ENCODE data around the gene OPN3.

OPN3 gene

DNA sequence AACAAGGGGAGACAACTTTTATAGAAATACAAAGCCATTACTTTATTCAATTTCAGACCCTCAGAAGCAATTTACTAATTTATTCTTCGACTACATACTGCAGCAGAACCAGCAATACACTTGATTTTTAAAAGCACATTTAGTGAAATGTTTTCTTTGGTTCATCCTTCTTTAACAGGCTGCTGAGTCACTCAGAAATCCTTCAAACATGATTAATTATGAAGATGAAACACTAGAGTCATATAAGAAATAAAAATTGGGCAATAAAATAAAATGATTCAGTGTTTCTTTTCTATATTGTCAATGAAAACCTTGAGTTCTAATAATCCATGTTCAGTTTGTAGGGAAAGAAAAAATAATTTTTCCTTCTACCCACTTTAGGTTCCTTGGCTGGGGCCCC is 47.0 kb downstream of the OPN3 start:
- in situ Hi-C loops (cut with HindIII; ENCODE audit: low sequenced_read_pairs) = no loop called here

GRCh38 chr1:241592273-241592958 is 47.8 kb downstream of the OPN3 start:
- in situ Hi-C loops (cut with HindIII; ENCODE audit: low sequenced_read_pairs) = no loop called here

DNA sequence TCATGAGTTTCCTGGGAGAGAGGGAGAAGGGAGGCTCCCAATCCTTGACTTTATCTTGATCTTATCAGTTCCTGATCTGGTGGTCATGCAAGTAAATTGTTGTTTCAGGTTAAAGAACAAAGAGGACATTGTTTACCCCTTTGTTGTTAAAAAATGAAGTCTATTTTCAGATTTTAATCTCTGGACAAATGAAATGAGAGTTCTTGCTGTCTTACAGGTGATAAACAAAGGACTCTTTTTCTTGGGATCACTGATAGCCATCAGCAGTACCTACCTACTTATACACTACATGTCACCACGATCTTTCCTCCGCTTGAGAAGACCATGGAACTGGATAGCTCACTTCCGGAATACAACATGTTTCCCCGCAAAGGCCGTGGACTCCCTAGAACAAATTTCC is 48.4 kb downstream of the OPN3 start:
- in situ Hi-C loops (cut with HindIII; ENCODE audit: low sequenced_read_pairs) = no loop called here

GRCh38 chr1:241591317-241591716 is 48.9 kb downstream of the OPN3 start:
- in situ Hi-C loops (cut with HindIII; ENCODE audit: low sequenced_read_pairs) = no loop called here

- in situ Hi-C loops (cut with HindIII; ENCODE audit: low sequenced_read_pairs) = no loop called here
Measured at GRCh38 chr1:241590719-241591118, 49.5 kb downstream of the OPN3 start.

DNA sequence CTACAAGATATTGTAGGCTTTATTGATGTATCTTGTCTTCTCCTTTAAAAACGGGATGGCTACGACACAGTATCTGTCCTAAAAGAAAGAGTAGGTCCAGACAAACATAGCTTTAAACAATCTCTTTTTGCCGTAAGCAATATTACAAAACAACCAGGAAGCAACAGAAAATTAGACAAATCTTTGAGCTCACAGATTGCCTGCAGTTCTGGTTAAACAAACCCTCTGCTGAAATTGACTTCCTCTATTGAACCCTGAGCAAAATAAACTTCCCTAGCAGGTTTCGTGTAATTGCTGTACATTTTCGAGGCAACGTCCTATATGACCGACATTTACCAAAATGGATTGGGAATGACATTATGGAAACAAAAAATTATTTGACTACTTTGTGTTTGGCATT is 50.6 kb downstream of the OPN3 start:
- in situ Hi-C loops (cut with HindIII; ENCODE audit: low sequenced_read_pairs) = no loop called here

- in situ Hi-C loops (cut with HindIII; ENCODE audit: low sequenced_read_pairs) = no loop called here
Measured at GRCh38 chr1:241586905-241587512, 53.2 kb downstream of the OPN3 start.

- in situ Hi-C loops (cut with HindIII; ENCODE audit: low sequenced_read_pairs) = no loop called here
Measured at GRCh38 chr1:241582921-241583321, 57.2 kb downstream of the OPN3 start.

DNA sequence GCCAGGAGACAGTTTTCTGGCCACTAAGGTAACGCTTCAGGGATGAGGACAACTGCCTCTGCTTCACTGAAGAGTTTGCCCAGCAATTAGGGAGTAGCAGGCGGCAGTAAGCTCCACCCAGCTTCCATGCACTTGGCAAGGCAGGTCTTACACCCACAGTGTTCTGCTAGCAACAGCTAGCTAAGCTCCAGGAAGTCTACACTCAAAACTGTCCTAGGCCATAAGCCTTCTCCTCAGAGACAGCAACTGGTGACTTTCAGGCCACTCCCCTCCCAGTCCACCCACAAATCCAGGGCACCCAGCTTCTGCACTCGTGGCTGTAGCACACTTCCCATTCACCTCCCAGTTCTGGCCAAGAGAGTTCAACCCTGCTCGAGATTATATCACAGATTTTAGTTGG is 60.7 kb downstream of the OPN3 start:
- in situ Hi-C loops (cut with HindIII; ENCODE audit: low sequenced_read_pairs) = no loop called here

GRCh38 chr1:241574154-241574553 is 66.0 kb downstream of the OPN3 start:
- in situ Hi-C loops (cut with HindIII; ENCODE audit: low sequenced_read_pairs) = no loop called here

- in situ Hi-C loops (cut with HindIII; ENCODE audit: low sequenced_read_pairs) = no loop called here
Measured at GRCh38 chr1:241569848-241570247, 70.3 kb downstream of the OPN3 start.

DNA sequence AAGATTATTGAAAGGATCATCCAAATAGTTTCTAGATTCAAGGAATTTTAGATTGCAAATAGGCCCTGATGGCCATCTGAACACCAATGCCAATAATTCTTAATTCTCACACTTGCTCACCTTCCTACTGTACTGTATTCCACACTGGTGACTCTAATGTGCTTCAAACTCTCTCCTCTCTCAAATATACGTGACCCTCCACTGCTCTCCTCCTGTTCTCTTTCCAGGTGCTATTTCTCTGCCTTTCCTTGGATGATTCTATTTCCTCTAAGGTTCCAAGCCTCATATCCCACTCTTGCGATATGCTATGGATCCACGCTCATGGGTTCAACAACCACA is 79.4 kb downstream of the OPN3 start:
- in situ Hi-C loops (cut with HindIII; ENCODE audit: low sequenced_read_pairs) = no loop called here

GRCh38 chr1:241560146-241560848 is 79.9 kb downstream of the OPN3 start:
- in situ Hi-C loops (cut with HindIII; ENCODE audit: low sequenced_read_pairs) = no loop called here

DNA sequence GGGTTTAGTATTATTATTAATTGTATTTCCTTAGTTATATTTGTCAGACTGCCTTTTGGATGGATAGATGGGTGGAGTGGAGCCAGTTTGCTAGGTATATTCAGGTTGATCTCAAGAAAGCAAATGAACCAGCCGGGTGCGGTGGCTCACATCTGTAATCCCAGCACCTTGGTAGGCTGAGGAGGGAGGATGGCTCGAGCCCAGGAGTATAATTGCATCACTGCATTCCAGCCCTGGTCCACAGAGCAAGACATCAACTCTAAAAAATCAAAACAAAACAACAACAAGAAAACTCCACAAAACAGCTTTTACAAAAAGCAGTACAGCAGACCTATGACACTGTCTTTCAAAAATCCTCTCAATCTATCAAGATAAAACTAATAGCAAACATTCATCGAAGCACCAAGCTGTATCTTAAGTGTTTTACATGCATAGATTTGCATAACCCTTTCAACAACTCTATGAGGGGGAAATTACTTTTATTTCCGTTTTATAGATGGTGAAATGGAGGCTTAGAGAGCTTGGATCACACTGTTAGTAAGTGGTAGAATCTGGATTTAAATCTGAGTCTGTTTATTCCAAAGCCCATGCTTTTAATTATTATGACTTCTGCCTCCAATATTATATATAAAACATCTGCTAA is 82.5 kb downstream of the OPN3 start:
- in situ Hi-C loops (cut with HindIII; ENCODE audit: low sequenced_read_pairs) = no loop called here

- in situ Hi-C loops (cut with HindIII; ENCODE audit: low sequenced_read_pairs) = no loop called here
Measured at GRCh38 chr1:241557031-241557430, 83.1 kb downstream of the OPN3 start.

GRCh38 chr1:241555526-241555925 is 84.6 kb downstream of the OPN3 start:
- in situ Hi-C loops (cut with HindIII; ENCODE audit: low sequenced_read_pairs) = no loop called here

GRCh38 chr1:241553886-241554592 is 86.1 kb downstream of the OPN3 start:
- in situ Hi-C loops (cut with HindIII; ENCODE audit: low sequenced_read_pairs) = no loop called here

- in situ Hi-C loops (cut with HindIII; ENCODE audit: low sequenced_read_pairs) = no loop called here
Measured at GRCh38 chr1:241551759-241552638, 88.2 kb downstream of the OPN3 start.

DNA sequence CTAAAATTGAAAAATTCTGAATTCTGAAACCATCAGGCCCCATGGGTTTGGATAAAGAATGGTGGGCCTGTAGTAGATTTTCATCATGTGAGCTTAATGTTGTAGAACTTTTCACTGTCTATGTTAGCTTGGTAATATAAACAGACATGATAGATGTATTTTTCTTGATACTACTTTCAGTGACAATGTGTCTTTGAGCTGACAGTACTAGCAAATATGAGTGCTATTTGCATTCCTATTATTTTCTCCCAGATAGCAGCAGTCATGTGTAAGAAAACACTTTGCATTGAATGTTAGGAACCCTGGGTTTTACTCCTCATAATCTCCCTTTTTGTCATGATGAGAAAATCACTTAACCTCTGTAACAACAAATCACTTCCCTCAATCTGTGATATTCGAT is 89.9 kb downstream of the OPN3 start:
- in situ Hi-C loops (cut with HindIII; ENCODE audit: low sequenced_read_pairs) = no loop called here

GRCh38 chr1:241548008-241548407 is 92.2 kb downstream of the OPN3 start:
- in situ Hi-C loops (cut with HindIII; ENCODE audit: low sequenced_read_pairs) = loop anchor here (25.0 kb wide), 1 partner anchor 289 kb away; the partner anchor contains the start of gene EXO1

Measured in DLD1 (cell line).